ENCODE results near the gene SLC8A1. TPM values are rescaled to one million over a fixed set of nuclear protein-coding genes. Genes with fewer than 3 reads are reported as not detected.

Gene SLC8A1
- total RNA-seq, 1 donor from 2014 or later: 9.6 TPM

DNA sequence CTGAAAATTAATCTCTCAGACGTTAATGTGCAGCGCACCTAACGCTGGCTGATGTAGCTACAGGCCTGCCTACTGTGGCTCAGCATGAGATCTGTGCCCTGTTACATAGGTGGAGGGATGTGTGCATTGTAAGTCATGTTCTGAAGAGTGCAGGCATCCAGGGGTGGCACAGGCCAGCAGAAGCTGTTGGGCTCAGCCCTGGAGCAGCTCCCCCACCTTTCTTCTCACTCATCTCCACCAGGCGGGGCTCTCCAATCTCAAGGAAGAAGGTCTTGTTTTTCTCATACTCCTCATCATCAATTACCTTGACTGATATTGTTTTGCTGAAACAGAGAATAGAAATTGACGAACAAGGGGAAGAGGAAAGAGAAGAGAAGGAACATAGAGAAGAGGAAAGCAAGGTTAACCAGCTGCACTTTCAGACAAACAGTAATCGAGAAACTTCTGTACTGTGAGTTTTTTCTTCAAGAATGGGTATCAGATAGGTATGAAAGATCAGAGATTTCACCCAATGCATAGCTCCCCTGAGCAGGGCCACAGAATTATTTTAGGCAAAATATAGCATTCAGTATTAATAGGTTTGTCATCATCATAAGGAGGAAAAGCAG lies 273.6 kb downstream of the SLC8A1 start:
- Mint-ChIP-seq H3K4me1 (peaks cover 1% of the 10 kb centered on the region), H3K27ac (no peak overlapping the region)

DNA sequence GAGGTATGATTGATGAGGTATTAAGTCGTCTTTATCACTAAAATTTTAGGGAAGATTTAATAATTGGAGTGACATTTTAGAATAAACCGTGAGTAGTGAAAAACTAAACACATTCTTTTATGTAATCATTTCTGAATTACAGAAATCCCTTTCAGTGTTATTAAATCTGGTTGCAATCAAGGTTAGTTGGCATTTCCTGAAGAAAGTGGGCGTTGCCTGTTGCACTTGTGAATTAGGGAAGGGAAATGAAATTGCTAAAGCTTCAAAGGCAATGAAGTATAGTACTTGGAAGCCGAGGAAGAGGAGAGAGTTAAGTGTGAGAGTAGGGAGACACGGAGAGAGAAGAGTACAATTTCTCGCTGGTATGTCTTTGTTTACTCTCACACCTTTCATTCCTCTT lies 274.5 kb downstream of the SLC8A1 start:
- no peaks in the 10 kb centered on the region for H3K79me2 ChIP-seq (ENCODE audit: low read depth)
- Mint-ChIP-seq H3K36me3 (no peaks in the 10 kb centered on the region), H3K9me3 (no peaks in the 10 kb centered on the region), H3K4me1 (peaks cover 2% of the 10 kb centered on the region), H3K27me3 (ENCODE audit: insufficient read depth, low read depth) (no peaks in the 10 kb centered on the region), H3K4me3 (no peak overlapping the region), H3K27ac (no peak overlapping the region)
- no peaks in the 10 kb centered on the region for H3K9me3 ChIP-seq (ENCODE audit: low read depth)
- H3K27me3 ChIP-seq: no peaks in the 10 kb centered on the region
- H3K4me2 ChIP-seq: no peak overlapping the region
- H3K4me3 ChIP-seq: no peak overlapping the region
- no peaks in the 10 kb centered on the region for H4K20me1 ChIP-seq (ENCODE audit: low read depth)
- no peak overlapping the region for H3K27ac ChIP-seq
- H3F3A ChIP-seq (ENCODE audit: low read depth): no peaks in the 10 kb centered on the region
- no peak overlapping the region for H2AFZ ChIP-seq (replicated peaks)
- no peaks in the 10 kb centered on the region for H3K4me1 ChIP-seq
- H3K36me3 ChIP-seq: no peaks in the 10 kb centered on the region
- TF ChIP-seq, protein P1, sequence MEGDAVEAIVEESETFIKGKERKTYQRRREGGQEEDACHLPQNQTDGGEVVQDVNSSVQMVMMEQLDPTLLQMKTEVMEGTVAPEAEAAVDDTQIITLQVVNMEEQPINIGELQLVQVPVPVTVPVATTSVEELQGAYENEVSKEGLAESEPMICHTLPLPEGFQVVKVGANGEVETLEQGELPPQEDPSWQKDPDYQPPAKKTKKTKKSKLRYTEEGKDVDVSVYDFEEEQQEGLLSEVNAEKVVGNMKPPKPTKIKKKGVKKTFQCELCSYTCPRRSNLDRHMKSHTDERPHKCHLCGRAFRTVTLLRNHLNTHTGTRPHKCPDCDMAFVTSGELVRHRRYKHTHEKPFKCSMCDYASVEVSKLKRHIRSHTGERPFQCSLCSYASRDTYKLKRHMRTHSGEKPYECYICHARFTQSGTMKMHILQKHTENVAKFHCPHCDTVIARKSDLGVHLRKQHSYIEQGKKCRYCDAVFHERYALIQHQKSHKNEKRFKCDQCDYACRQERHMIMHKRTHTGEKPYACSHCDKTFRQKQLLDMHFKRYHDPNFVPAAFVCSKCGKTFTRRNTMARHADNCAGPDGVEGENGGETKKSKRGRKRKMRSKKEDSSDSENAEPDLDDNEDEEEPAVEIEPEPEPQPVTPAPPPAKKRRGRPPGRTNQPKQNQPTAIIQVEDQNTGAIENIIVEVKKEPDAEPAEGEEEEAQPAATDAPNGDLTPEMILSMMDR (IDR thresholded peaks at IDR 0.05): no peak
- TF ChIP-seq EZH2phosphoT487 (IDR thresholded peaks at IDR 0.05) (no peak), EZH2 (IDR thresholded peaks at IDR 0.05) (no peak)
- H3K9ac ChIP-seq: no peak overlapping the region
- DNase-seq (ENCODE audit: low spot score): no peak

More for the DNA sequence above, 273.6 kb downstream of the SLC8A1 start:
- no peaks in the 10 kb centered on the region for H3K9me3 Mint-ChIP-seq
- no peak overlapping the region for H3K4me3 Mint-ChIP-seq
- Histone ChIP-seq H3K27me3 (no peaks in the 10 kb centered on the region), H3K36me3 (no peaks in the 10 kb centered on the region), H3K4me2 (no peak overlapping the region), H3K9ac (no peak overlapping the region), H3K4me3 (no peak overlapping the region), H3K79me2 (ENCODE audit: low read depth) (no peaks in the 10 kb centered on the region), H3K27ac (no peak overlapping the region), H4K20me1 (ENCODE audit: low read depth) (no peaks in the 10 kb centered on the region), H3K4me1 (no peaks in the 10 kb centered on the region), H3K9me3 (ENCODE audit: low read depth) (no peaks in the 10 kb centered on the region), H3F3A (ENCODE audit: low read depth) (no peaks in the 10 kb centered on the region), H2AFZ (replicated peaks) (no peak overlapping the region)
- H3K36me3 Mint-ChIP-seq: no peaks in the 10 kb centered on the region
- no peak for DNase-seq (ENCODE audit: low spot score)
- H3K27me3 Mint-ChIP-seq (ENCODE audit: insufficient read depth, low read depth): no peaks in the 10 kb centered on the region
- no peak for TF ChIP-seq EZH2 (IDR thresholded peaks at IDR 0.05)
- no peak for TF ChIP-seq EZH2phosphoT487 (IDR thresholded peaks at IDR 0.05)
- TF ChIP-seq, protein P1 (IDR thresholded peaks at IDR 0.05): no peak

- H2AFZ ChIP-seq (replicated peaks): no peak overlapping the region
- Mint-ChIP-seq H3K27ac (no peak overlapping the region), H3K27me3 (ENCODE audit: insufficient read depth, low read depth) (no peaks in the 10 kb centered on the region), H3K9me3 (no peaks in the 10 kb centered on the region), H3K4me3 (no peak overlapping the region), H3K4me1 (peaks cover 2% of the 10 kb centered on the region), H3K36me3 (no peaks in the 10 kb centered on the region)
- no peaks in the 10 kb centered on the region for H3K79me2 ChIP-seq (ENCODE audit: low read depth)
- TF ChIP-seq, protein P1 (IDR thresholded peaks at IDR 0.05): no peak
- no peak for TF ChIP-seq EZH2 (IDR thresholded peaks at IDR 0.05)
- no peak for TF ChIP-seq EZH2phosphoT487 (IDR thresholded peaks at IDR 0.05)
- H3K9me3 ChIP-seq (ENCODE audit: low read depth): no peaks in the 10 kb centered on the region
- H3K27ac ChIP-seq: no peak overlapping the region
- H3K4me3 ChIP-seq: no peak overlapping the region
- H4K20me1 ChIP-seq (ENCODE audit: low read depth): no peaks in the 10 kb centered on the region
- H3K9ac ChIP-seq: no peak overlapping the region
- H3F3A ChIP-seq (ENCODE audit: low read depth): no peaks in the 10 kb centered on the region
- H3K4me2 ChIP-seq: no peak overlapping the region
- H3K36me3 ChIP-seq: no peaks in the 10 kb centered on the region
- H3K4me1 ChIP-seq: no peaks in the 10 kb centered on the region
- H3K27me3 ChIP-seq: no peaks in the 10 kb centered on the region
- no peak for DNase-seq (ENCODE audit: low spot score)
Measured at GRCh38 chr2:40173276-40173675, 278.6 kb downstream of the SLC8A1 start.

All from neural progenitor cell (in vitro differentiated cells).